T-helper 22 cell (primary cell): ENCODE data around the gene PTX4.

ENCODE experiments used
- DNase-seq: peaks from one replicate; pipeline ENCODE4 v3.0.0-alpha.2; 2020; ENCODE audit warnings: low read depth

Gene PTX4

GRCh38 chr16:1459967-1460366 is 28.8 kb downstream of the PTX4 start:
- no peak for DNase-seq

DNA sequence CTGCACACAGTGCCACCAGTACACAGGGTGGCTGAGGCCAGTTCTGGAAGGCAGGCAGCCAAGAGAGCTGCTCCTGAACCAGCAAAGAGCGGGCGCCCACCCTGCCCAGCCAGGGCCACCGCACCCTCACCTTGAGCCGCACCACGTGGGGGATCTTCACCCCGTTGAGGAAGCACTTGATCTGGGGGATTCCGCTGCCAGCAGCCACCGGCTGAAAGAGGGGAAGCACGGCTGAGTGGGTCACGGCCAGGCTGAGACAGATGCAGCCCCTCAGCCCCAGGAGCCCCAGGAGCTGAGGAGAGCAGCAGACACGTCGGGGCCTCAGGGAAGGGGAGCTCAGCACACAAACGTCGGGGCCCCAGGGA is 29.8 kb downstream of the PTX4 start:
- DNase-seq: no peak

GRCh38 chr16:1458336-1458976 is 30.3 kb downstream of the PTX4 start:
- no peak for DNase-seq

GRCh38 chr16:1457489-1458245 is 31.1 kb downstream of the PTX4 start:
- no peak for DNase-seq

DNA sequence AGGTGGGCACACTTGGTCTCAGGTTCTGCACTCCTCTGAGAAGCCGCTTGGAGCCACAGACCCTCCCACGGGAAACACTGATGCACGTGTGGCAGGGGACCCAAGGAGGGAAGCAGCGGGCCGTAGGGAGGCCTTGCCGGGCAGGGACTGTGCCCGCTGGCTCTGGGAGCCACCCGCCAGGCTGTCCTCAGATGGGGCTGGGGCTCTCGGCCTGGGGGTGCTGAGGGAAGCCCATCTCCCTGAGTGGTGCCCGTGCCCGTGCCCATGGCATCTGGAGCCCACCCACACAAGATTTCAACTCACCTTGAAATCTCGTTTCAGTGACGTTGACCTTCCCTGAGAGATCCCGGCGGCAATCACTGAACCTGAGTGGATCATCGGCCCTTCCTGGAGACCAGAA is 31.8 kb downstream of the PTX4 start:
- DNase-seq: no peak

GRCh38 chr16:1455190-1456171 is 33.3 kb downstream of the PTX4 start:
- no peak for DNase-seq

GRCh38 chr16:1454561-1454960 is 34.2 kb downstream of the PTX4 start:
- DNase-seq: no peak

DNA sequence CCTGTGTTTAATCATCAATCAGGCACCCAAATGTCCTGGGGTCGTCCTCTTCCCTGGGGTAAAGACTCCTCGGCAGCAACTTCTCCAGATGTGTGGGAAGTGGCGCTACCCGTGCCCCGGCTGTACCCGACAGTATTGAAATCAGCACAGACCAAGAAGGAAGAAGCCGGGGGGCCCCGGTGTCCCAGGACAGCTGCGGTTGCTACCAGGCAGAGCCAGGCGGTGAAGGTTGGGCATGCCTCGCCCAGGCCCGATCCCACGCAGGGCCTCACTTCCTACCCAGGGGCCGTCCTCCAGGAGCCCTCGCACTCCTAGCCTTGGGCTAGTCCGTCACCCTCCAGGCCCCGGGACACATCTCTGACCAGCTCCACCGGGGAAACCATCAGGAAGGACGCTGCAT is 35.4 kb downstream of the PTX4 start:
- no peak for DNase-seq

DNA sequence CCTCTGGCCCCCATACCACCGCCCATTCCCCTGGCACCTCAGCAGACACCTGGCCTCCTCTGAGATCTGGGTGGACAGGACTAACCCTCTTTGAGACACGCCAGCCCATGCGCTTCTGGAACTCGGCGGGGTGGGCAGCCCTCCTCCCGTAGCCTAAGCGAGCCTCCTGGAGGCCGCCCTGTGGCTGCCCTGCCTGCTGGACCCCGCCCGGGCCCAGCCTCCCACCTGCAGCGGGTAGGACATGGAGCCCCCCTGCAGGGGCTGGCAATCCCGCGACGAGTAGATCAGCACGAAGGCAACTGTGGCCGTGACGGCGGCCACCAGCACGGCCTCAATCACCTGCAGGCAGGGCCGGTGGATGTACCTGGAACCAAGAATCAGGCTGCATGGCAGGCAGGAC is 36.2 kb downstream of the PTX4 start:
- no peak for DNase-seq

GRCh38 chr16:1451702-1452392 is 36.9 kb downstream of the PTX4 start:
- DNase-seq: no peak

GRCh38 chr16:1450841-1451240 is 37.9 kb downstream of the PTX4 start:
- DNase-seq: no peak

- DNase-seq: no peak
Measured at GRCh38 chr16:1450218-1450617, 38.5 kb downstream of the PTX4 start.

GRCh38 chr16:1449201-1449788 is 39.4 kb downstream of the PTX4 start:
- no peak for DNase-seq

- DNase-seq: no peak
Measured at GRCh38 chr16:1448536-1449116, 40.1 kb downstream of the PTX4 start.

DNA sequence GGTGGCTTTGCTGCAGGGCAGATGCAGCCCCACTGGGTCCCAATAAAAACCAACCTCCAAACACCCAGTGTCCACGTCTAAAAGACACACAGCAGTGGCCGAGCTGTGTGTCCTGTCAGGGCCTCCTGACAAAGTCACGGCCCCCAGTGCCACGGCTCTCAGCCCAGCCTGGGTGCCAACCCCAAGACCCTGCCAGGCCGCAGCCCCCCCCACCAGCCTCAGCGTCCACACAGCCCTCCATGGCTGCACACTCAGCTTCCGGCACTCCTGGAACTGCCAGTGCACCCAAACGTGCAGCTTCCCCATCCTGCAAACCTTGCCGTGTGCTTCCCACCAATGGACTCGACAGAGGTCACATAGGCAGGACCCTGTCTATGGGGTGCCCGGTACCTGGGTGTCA is 40.8 kb downstream of the PTX4 start:
- DNase-seq: no peak

DNA sequence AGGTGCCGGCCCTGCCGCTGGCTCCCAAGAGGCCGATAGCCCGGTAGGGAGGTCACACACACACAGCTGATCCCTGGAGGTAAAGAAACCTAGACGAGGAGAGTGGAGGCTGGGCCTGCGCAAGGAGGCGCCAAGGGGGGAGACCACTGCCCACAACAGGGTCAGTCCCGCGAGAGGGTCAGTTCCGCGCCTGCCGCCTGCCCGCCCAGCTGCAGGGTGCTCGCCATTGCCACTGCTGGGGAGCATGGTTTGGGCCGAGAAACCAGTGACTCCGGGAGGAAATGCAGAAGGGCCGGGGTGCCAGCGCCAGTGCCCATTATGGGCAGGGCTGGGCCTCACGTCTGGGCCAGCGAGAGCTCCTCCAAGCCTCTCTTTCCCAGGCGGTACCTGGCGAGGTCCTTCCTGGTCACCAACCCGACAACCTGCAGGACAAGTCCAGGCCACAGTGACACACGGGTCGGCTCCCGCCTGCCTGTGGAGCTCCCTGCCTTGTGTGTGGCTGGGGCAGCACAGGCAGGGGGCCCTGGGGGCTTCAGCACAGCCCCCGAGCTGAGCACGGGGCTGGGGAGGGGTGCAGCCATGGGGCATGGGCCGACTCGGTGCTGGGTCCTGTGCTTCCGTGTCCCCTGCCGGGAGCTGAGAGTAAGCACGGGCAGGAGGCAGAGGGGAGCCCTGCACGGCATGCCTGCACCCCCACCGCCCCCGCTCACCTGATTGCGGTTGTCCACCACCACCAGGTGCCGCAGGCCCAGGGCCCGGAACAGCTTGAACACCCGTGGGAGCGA is 42.3 kb downstream of the PTX4 start:
- DNase-seq: no peak

GRCh38 chr16:1445518-1446203 is 43.1 kb downstream of the PTX4 start:
- DNase-seq: no peak

DNA sequence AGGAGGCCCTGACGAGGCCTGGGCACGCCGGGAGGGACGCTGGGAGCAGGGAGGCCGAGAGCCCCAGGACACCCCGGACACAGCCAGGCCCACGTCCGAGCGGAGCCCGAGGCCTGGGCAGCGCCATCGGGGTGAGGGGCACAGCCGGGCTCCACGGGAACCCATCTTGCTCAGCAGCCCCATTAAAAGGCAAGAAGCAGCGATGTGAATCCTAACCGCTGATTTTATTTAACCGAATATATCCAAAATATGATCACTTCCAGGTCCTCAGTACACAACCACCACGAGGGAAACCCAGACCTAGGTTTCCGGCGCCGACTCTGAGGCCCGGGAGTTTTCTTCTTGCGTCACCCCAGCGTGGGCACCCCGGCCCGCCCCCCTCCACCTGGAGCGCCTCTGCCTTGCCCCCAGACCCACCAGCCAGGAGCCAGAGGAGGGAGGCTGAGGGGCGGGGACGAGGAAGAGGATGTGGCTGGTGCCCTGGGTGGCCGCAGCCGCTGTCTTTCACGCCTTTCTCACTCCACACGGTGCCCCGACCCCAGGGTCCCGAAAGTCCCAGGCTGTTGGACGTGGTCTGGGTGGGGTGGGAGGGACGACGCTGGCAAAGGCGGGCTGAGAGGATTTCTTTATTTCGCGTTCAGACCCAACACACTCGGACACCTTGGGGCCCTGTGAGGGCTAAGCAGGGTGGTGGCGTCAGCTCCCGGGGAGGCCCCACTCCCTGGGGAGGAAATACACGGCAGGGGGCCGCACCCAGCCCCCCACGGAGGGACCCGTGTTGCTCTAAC is 43.8 kb downstream of the PTX4 start:
- DNase-seq: no peak
